Mucosa of stomach (tissue), 1 donor: ENCODE measurements around the gene XPO5.
A peak's percentile ranks its signal among the peaks of the same experiment; 100 is the strongest.
"Not testable (repeated sequence)": the region's sequence is repeated elsewhere in the genome, so short reads cannot be mapped to it uniquely, and the experiment has no call there.

Experiments
- H3K27me3 ChIP-seq: one replicate; pipeline ENCODE4 v1.7.0; 2013; ENCODE audit warnings: mild to moderate bottlenecking, low read length; ENCODE audit not compliant: control insufficient read depth, insufficient read depth
- H3K36me3 ChIP-seq: one replicate; pipeline ENCODE4 v1.7.0; 2013; ENCODE audit warnings: low read length; ENCODE audit not compliant: control insufficient read depth, insufficient read depth
- H3K4me1 ChIP-seq: one replicate; pipeline ENCODE4 v1.7.0; 2013; ENCODE audit warnings: mild to moderate bottlenecking, low read length; ENCODE audit not compliant: control insufficient read depth, insufficient read depth
- H3K4me3 ChIP-seq: one replicate; pipeline ENCODE4 v1.7.0; 2013; ENCODE audit warnings: low read length
- H3K9ac ChIP-seq: one replicate; pipeline ENCODE4 v1.7.0; 2013; ENCODE audit warnings: mild to moderate bottlenecking, low read length, moderate library complexity
- H3K9me3 ChIP-seq: one replicate; pipeline ENCODE4 v1.7.0; 2013; ENCODE audit warnings: mild to moderate bottlenecking, low read length, moderate library complexity; ENCODE audit not compliant: control insufficient read depth
- donor health status: Pancreatic carcinoma.

Gene XPO5

GRCh38 chr6:43578748-43579147 is 2.9 kb upstream of the XPO5 start:
- Histone ChIP-seq H3K4me1 (peaks cover 6% of the 10 kb centered on the region), H3K36me3 (no peaks in the 10 kb centered on the region), H3K9ac (no peak overlapping the region), H3K4me3 (no peak overlapping the region), H3K9me3 (no peaks in the 10 kb centered on the region), H3K27me3 (no peaks in the 10 kb centered on the region)

GRCh38 chr6:43575105-43575771 is 600 bp downstream of the XPO5 start:
- Histone ChIP-seq H3K4me3 (peak overlapping the region; percentile 67), H3K36me3 (no peaks in the 10 kb centered on the region), H3K4me1 (peaks cover 6% of the 10 kb centered on the region), H3K9ac (peak overlapping the region; percentile 71), H3K27me3 (no peaks in the 10 kb centered on the region), H3K9me3 (no peaks in the 10 kb centered on the region)

GRCh38 chr6:43572015-43572414 is 3.8 kb downstream of the XPO5 start:
- no peaks in the 10 kb centered on the region for H3K36me3 ChIP-seq
- H3K27me3 ChIP-seq: no peaks in the 10 kb centered on the region
- H3K9me3 ChIP-seq: no peaks in the 10 kb centered on the region
- H3K9ac ChIP-seq: no peak overlapping the region
- H3K4me3 ChIP-seq: no peak overlapping the region
- H3K4me1 ChIP-seq: no peaks in the 10 kb centered on the region

GRCh38 chr6:43570876-43571441 is 4.9 kb downstream of the XPO5 start:
- H3K36me3 ChIP-seq: no peaks in the 10 kb centered on the region
- H3K9ac ChIP-seq: no peak overlapping the region
- H3K4me3 ChIP-seq: no peak overlapping the region
- no peaks in the 10 kb centered on the region for H3K4me1 ChIP-seq
- H3K27me3 ChIP-seq: no peaks in the 10 kb centered on the region
- H3K9me3 ChIP-seq: no peaks in the 10 kb centered on the region

- no peaks in the 10 kb centered on the region for H3K36me3 ChIP-seq
These were observed 16.5 kb downstream of the XPO5 start for GRCh38 chr6:43559328-43559727.

GRCh38 chr6:43557620-43558019 is 18.2 kb downstream of the XPO5 start:
- H3K9ac ChIP-seq, H3K36me3 ChIP-seq, H3K9me3 ChIP-seq, H3K4me1 ChIP-seq, H3K4me3 ChIP-seq, H3K27me3 ChIP-seq: not testable (repeated sequence)

More at GRCh38 chr6:43559328-43559727, 16.5 kb downstream of the XPO5 start:
- no peaks in the 10 kb centered on the region for H3K9me3 ChIP-seq
- no peak overlapping the region for H3K4me3 ChIP-seq
- no peaks in the 10 kb centered on the region for H3K4me1 ChIP-seq
- H3K27me3 ChIP-seq: no peaks in the 10 kb centered on the region
- no peak overlapping the region for H3K9ac ChIP-seq

GRCh38 chr6:43547222-43547621 is 28.6 kb downstream of the XPO5 start:
- Histone ChIP-seq H3K27me3 (no peaks in the 10 kb centered on the region), H3K9me3 (no peaks in the 10 kb centered on the region), H3K4me3 (no peak overlapping the region), H3K4me1 (no peaks in the 10 kb centered on the region), H3K9ac (no peak overlapping the region), H3K36me3 (no peaks in the 10 kb centered on the region)

GRCh38 chr6:43544461-43544860 is 31.4 kb downstream of the XPO5 start:
- Histone ChIP-seq H3K27me3 (no peaks in the 10 kb centered on the region), H3K4me1 (no peaks in the 10 kb centered on the region), H3K36me3 (no peaks in the 10 kb centered on the region), H3K9ac (no peak overlapping the region), H3K4me3 (no peak overlapping the region), H3K9me3 (no peaks in the 10 kb centered on the region)

- H3K36me3 ChIP-seq: no peaks in the 10 kb centered on the region
- no peak overlapping the region for H3K4me3 ChIP-seq
These were observed 33.9 kb downstream of the XPO5 start for GRCh38 chr6:43541774-43542471.

GRCh38 chr6:43540507-43540906 is 35.3 kb downstream of the XPO5 start:
- no peak overlapping the region for H3K9ac ChIP-seq
- no peaks in the 10 kb centered on the region for H3K27me3 ChIP-seq
- no peak overlapping the region for H3K4me3 ChIP-seq
- H3K9me3 ChIP-seq: no peaks in the 10 kb centered on the region
- no peaks in the 10 kb centered on the region for H3K36me3 ChIP-seq
- H3K4me1 ChIP-seq: no peaks in the 10 kb centered on the region

More at GRCh38 chr6:43541774-43542471, 33.9 kb downstream of the XPO5 start:
- H3K9me3 ChIP-seq: no peaks in the 10 kb centered on the region
- H3K9ac ChIP-seq: no peak overlapping the region
- no peaks in the 10 kb centered on the region for H3K27me3 ChIP-seq
- H3K4me1 ChIP-seq: no peaks in the 10 kb centered on the region

- H3K9ac ChIP-seq, H3K27me3 ChIP-seq, H3K9me3 ChIP-seq, H3K4me3 ChIP-seq, H3K36me3 ChIP-seq, H3K4me1 ChIP-seq: not testable (repeated sequence)
These were observed 36.4 kb downstream of the XPO5 start for GRCh38 chr6:43539409-43539808.

GRCh38 chr6:43538986-43539385 is 36.9 kb downstream of the XPO5 start:
- not testable (repeated sequence) for H3K9me3 ChIP-seq, H3K4me1 ChIP-seq, H3K4me3 ChIP-seq, H3K27me3 ChIP-seq, H3K36me3 ChIP-seq, H3K9ac ChIP-seq
